Esophagus muscularis mucosa (tissue), 4 donors: Measurements from ENCODE around the gene CTIF. TPM values are rescaled to one million over a fixed set of nuclear protein-coding genes. Genes with fewer than 3 reads are reported as not detected.

Experiments used
- DNase-seq: peaks from one replicate; pipeline ENCODE4 v3.0.0-alpha.2; 2017; ENCODE audit errors: extremely low spot score
- H3K27ac ChIP-seq, 4 donors: fragments of 200-600 bp; sonication (generic); replicated peaks in 1 of 4; 1 replicate in 3 of 4; 2 replicates in 1 of 4; pipeline ENCODE4 v1.5.1; 2016 to 2019; ENCODE audit warnings: mild to moderate bottlenecking in 1 of 4
- H3K27me3 ChIP-seq, 4 donors: fragments of 200-600 bp; sonication (generic); one replicate each; pipeline versions ENCODE4 v1.5.1 to v1.6.0; 2016 to 2019
- H3K36me3 ChIP-seq, 4 donors: fragments of 200-600 bp; sonication (generic); one replicate each; pipeline ENCODE4 v1.5.1; 2016 to 2019
- H3K4me1 ChIP-seq, 4 donors: fragments of 200-600 bp; sonication (generic); one replicate each; pipeline ENCODE4 v1.5.1; 2016 to 2019
- H3K4me3 ChIP-seq, 4 donors: fragments of 200-600 bp; sonication (generic); 1 replicate in 2 of 4; 2 replicates in 2 of 4; pipeline ENCODE4 v1.5.1; 2016 to 2019; ENCODE audit warnings: mild to moderate bottlenecking in 4 of 4, moderate library complexity in 1 of 4
- H3K9me3 ChIP-seq, 4 donors: fragments of 200-600 bp; sonication (generic); 1 replicate in 3 of 4; 2 replicates in 1 of 4; pipeline ENCODE4 v1.5.1; 2016 to 2019
- EP300 ChIP-seq: sonication (generic); formaldehyde crosslinking; IDR thresholded peaks from one replicate; pipeline ENCODE4 v1.6.1; 2017; ENCODE audit warnings: antibody characterized with exemption
- POLR2A ChIP-seq: fragments of 450-650 bp; IDR thresholded peaks from one replicate; pipeline ENCODE4 v1.6.1; 2017; ENCODE audit warnings: antibody characterized with exemption, moderate library complexity, mild to moderate bottlenecking, low read depth
- POLR2AphosphoS5 ChIP-seq, 2 donors: sonication (generic); formaldehyde crosslinking; IDR thresholded peaks; one replicate each; pipeline ENCODE4 v1.6.1; 2017; ENCODE audit warnings: antibody characterized with exemption in 2 of 2
- WGBS: methylation state at CpG from one replicate; pipeline ENCODE4 v1.1.5; 2018; 5-methylcytosine and 5-hydroxymethylcytosine counted together
- intact Hi-C: fragments of 100-400 bp; cut with DNase I; formaldehyde crosslinking; loops from one replicate; pipeline ENCODE4 v1.15.1; 2023
- total RNA-seq, 4 donors: library from RNA; depleted of rRNA; stranded (reverse); fragments of >200 nt; gene quantifications; one replicate each; pipeline versions ENCODE4 v1.1.0 to v1.2.1, GENCODE V29; 2016
- TF ChIP-seq, protein P1 (sequence below), 3 experiments: fragments of 200-600 bp in 2 of 3; fragments of 450-650 bp in 1 of 3; sonication (generic) in 2 of 3; IDR thresholded peaks; one replicate each; pipeline ENCODE4 v1.5.1; 2017 to 2019; ENCODE audit warnings: antibody characterized with exemption in 3 of 3, mild to moderate bottlenecking in 2 of 3, moderate library complexity in 1 of 3

The CTIF gene
- total RNA-seq, 4 donors from 2014 or later, result 63.1 to 137 (median 87.7) TPM

DNA sequence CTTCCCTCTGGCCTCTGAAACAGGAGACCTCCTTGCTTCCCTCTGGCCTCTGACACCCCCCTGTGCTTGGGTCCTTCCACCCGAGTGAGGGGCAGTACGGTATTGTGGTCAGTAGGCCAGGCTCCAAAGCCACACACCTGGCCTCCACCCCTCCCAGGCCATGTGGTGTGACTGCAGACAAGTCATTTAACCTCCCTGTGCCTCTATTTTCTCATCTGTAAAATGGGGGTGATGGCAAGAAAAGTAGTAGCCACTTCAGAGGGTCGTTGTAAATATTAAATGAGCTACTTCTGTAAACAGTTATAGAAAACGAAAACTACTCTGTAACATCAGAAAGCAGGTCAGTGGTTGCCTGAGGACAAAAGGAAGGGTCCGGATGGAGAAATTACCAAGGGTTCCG is 337.8 kb downstream of the CTIF start:
- no peak overlapping the region for H3K4me3 ChIP-seq
- 93% methylated on average over 6 of the region's 6 CpGs for WGBS
- H3K27ac ChIP-seq, result no peak overlapping the region
- H3K4me1 ChIP-seq, result peaks cover 0 to 11% (median 9%) of the 10 kb centered on the region in 4 donors
- no peaks in the 10 kb centered on the region for H3K27me3 ChIP-seq
- no peak for DNase-seq
- TF ChIP-seq POLR2AphosphoS5 (IDR thresholded peaks at IDR 0.05) (no peak), POLR2A (no peak), EP300 (no peak)
- TF ChIP-seq, protein P1, sequence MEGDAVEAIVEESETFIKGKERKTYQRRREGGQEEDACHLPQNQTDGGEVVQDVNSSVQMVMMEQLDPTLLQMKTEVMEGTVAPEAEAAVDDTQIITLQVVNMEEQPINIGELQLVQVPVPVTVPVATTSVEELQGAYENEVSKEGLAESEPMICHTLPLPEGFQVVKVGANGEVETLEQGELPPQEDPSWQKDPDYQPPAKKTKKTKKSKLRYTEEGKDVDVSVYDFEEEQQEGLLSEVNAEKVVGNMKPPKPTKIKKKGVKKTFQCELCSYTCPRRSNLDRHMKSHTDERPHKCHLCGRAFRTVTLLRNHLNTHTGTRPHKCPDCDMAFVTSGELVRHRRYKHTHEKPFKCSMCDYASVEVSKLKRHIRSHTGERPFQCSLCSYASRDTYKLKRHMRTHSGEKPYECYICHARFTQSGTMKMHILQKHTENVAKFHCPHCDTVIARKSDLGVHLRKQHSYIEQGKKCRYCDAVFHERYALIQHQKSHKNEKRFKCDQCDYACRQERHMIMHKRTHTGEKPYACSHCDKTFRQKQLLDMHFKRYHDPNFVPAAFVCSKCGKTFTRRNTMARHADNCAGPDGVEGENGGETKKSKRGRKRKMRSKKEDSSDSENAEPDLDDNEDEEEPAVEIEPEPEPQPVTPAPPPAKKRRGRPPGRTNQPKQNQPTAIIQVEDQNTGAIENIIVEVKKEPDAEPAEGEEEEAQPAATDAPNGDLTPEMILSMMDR (IDR thresholded peaks at IDR 0.05), result no peak
- no peaks in the 10 kb centered on the region for H3K36me3 ChIP-seq
- H3K9me3 ChIP-seq, result no peaks in the 10 kb centered on the region
- intact Hi-C loops, result no loop called here

DNA sequence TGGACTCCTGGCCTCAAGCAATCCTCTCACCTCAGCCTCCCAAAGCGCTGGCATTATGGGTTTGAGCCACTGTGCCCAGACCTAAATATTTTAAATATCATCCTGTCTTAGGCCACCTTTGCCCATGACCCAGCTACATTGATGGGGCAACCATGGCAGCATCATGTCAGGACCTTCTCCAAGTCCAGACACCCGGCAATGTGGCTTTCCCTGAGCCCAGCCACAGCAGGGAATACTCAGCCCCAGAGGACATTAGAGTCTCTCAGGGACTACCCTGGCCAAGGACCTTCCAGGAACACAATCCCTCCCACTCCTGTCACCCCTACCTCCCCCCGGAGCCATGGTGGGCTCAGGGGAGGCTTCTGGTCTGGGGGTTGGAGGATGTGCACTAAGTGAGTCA is 339.1 kb downstream of the CTIF start:
- no peak for TF ChIP-seq POLR2AphosphoS5 (IDR thresholded peaks at IDR 0.05)
- TF ChIP-seq EP300, result no peak
- TF ChIP-seq, protein P1 (IDR thresholded peaks at IDR 0.05), result no peak
- no peak for TF ChIP-seq POLR2A
- H3K4me3 ChIP-seq, result no peak overlapping the region
- no peaks in the 10 kb centered on the region for H3K27me3 ChIP-seq
- H3K27ac ChIP-seq, result no peak overlapping the region
- DNase-seq, result no peak
- no peaks in the 10 kb centered on the region for H3K9me3 ChIP-seq
- intact Hi-C loops, result no loop called here
- no peaks in the 10 kb centered on the region for H3K36me3 ChIP-seq
- WGBS, result 91% methylated on average over 3 of the region's 3 CpGs
- H3K4me1 ChIP-seq, result peaks cover 0 to 9% (median 8%) of the 10 kb centered on the region in 4 donors

DNA sequence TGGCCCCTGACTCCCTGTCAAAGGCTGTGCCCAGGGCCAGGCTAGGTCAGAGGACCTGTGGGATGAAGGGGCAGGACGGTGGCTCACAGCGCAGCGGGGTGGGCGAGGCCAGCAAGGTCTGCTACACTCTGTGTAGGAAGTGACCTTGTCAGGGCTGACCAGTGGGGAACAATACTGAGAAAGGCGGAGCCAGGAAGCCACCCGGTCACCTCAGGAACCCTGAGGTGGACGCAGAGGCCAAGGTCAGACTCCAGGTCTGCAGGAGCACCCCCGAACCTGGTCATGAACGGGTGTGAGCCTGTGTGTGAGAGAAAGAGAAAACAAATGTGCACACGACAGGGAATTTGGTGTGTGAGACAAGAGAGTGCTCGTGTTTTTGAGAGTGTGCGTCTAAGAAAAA is 339.6 kb downstream of the CTIF start:
- no peak overlapping the region for H3K4me3 ChIP-seq
- no peak overlapping the region for H3K27ac ChIP-seq
- TF ChIP-seq POLR2AphosphoS5 (IDR thresholded peaks at IDR 0.05), result no peak
- no peak for TF ChIP-seq POLR2A
- TF ChIP-seq, protein P1 (IDR thresholded peaks at IDR 0.05), result no peak
- no peak for TF ChIP-seq EP300
- DNase-seq, result no peak
- H3K9me3 ChIP-seq, result no peaks in the 10 kb centered on the region
- H3K4me1 ChIP-seq, result peaks cover 0 to 5% (median 2%) of the 10 kb centered on the region in 4 donors
- H3K27me3 ChIP-seq, result no peaks in the 10 kb centered on the region
- intact Hi-C loops, result no loop called here
- WGBS, result 78% methylated on average over 12 of the region's 12 CpGs
- no peaks in the 10 kb centered on the region for H3K36me3 ChIP-seq

DNA sequence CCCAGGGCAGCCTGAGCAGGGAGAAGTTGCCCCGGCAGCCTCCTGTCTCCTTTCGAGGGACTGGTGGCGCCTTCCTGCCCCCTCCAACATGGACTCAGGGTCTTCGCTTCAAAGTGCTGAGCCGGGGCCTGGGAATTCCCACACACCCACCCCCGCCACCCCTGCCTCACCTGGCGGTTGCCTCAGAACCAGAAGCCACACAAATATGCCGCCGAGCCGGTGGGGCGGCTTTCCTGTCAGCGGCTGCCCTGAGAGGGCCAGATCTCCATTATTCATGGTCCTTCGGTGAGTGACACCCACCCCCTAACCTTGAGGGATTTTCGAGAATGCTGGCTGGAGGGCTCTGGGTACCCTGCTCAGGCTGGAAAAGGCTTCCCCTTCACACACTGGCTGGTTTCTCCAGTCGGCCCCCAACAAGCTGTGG is 340.2 kb downstream of the CTIF start:
- TF ChIP-seq EP300, result no peak
- no peak for TF ChIP-seq POLR2AphosphoS5 (IDR thresholded peaks at IDR 0.05)
- no peak for TF ChIP-seq POLR2A
- TF ChIP-seq, protein P1 (IDR thresholded peaks at IDR 0.05), result no peak
- WGBS, result 87% methylated on average over 3 of the region's 15 CpGs
- Histone ChIP-seq H3K9me3 (no peaks in the 10 kb centered on the region), H3K4me3 (no peak overlapping the region), H3K36me3 (no peaks in the 10 kb centered on the region), H3K27me3 (no peaks in the 10 kb centered on the region), H3K4me1 (peaks cover 0 to 5% (median 0%) of the 10 kb centered on the region in 4 donors), H3K27ac (no peak overlapping the region)
- no peak for DNase-seq
- intact Hi-C loops, result no loop called here

DNA sequence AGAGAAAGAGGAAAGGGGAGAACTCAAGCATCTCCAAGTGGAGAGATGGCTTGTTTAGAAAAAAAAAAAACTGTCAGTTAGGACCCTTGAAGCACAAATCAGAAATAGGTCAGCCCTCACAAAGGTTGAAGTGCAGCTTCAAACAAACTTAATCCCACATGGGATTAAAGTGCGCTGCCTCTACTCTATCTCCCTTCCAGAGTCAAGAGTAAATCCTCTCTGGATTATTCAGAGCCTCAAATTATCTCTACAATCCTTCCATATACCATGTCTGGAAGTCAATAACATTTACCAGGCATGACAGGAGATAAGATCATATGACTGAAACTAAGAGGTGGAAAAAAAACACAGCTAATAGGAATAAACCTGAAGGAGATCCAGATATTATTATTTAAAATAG is 342.1 kb downstream of the CTIF start:
- TF ChIP-seq POLR2A (no peak), EP300 (no peak), POLR2AphosphoS5 (IDR thresholded peaks at IDR 0.05) (no peak)
- TF ChIP-seq, protein P1 (IDR thresholded peaks at IDR 0.05), result no peak
- H3K27ac ChIP-seq, result no peak overlapping the region
- no peak overlapping the region for H3K4me3 ChIP-seq
- H3K27me3 ChIP-seq, result no peaks in the 10 kb centered on the region
- no peak for DNase-seq
- no peaks in the 10 kb centered on the region for H3K36me3 ChIP-seq
- no peaks in the 10 kb centered on the region for H3K9me3 ChIP-seq
- WGBS, result 100% methylated on average over 1 of the region's 1 CpG
- H3K4me1 ChIP-seq, result peaks cover 0 to 5% (median 2%) of the 10 kb centered on the region in 4 donors
- intact Hi-C loops, result no loop called here
